ENCODE results near the gene CNOT6L.
"Not testable (repeated sequence)": the region's sequence is repeated elsewhere in the genome, so short reads cannot be mapped to it uniquely, and the experiment has no call there.

Gene CNOT6L

DNA sequence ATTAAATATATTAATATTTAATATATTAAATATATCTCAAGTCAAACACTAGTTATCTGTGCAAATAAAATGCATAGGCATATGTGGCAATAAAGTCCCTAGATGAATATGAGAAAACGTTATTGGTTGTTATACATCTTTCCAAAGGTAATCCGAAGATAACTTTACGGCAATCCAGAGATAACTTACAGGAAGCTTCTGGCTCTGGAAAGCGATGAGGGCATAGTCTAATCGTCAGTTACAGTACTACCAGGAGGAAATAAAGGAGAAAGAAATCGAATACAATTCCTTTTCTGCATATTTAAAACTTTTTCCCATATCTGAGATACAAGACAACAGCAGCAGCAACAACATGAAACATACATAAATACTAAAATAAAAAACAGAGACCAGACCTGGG is 35.3 kb downstream of the CNOT6L start:
- in situ Hi-C loops (cut with MboI; ENCODE audit: low sequenced_read_pairs) = no loop called here

DNA sequence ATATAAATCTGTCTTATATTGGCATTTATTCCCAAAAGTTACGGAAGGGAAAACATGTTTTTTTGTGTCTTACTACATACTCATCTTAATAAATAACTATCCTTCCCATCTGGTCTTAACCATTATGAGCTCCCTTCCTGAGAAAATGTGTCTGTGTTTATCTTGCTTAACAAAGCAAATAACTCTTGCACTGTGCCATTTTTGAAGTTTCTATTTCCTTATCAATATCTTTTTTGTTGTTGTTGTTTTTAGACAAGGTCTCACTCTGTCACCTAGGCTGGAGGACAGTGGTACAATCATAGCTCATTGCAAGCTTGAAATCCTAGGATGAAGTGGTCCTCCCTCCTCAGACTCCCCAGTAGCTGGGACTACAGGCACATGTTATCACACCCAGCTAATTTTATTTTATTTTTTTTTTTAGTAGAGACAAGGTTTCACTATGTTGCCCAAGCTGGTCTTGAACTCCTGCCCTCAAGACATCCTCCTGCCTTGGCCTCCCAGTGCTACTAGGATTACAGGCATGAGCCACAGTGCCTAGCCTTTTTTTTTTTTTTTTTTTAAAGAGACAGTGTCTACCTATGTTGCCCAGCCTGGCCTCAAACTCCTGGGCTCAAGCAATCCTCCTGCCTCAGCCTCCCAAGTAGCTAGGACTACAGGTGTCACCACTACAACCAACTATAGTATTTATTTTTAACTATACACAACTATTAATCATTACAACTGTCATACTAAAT is 36.9 kb downstream of the CNOT6L start:
- in situ Hi-C loops (cut with MboI; ENCODE audit: low sequenced_read_pairs) = no loop called here

DNA sequence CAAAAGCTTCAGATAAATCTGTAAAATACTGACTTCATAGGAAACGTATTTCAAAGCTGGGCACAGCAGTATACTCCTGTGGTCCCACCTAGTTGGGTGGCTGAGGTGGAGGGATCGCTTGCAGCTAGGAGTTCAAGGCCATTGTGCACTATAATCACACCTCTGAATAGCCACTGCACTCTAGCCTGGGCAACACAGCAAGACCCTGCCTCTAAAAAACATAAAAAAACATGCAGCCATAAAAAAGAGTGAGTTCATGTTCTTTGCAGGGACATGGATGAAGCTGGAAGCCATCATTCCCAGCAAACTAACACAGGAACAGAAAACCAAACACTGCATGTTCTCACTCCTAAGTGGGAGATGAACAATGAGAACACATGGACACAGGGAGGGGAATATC is 38.4 kb downstream of the CNOT6L start:
- in situ Hi-C loops (cut with MboI; ENCODE audit: low sequenced_read_pairs) = not testable (repeated sequence)

DNA sequence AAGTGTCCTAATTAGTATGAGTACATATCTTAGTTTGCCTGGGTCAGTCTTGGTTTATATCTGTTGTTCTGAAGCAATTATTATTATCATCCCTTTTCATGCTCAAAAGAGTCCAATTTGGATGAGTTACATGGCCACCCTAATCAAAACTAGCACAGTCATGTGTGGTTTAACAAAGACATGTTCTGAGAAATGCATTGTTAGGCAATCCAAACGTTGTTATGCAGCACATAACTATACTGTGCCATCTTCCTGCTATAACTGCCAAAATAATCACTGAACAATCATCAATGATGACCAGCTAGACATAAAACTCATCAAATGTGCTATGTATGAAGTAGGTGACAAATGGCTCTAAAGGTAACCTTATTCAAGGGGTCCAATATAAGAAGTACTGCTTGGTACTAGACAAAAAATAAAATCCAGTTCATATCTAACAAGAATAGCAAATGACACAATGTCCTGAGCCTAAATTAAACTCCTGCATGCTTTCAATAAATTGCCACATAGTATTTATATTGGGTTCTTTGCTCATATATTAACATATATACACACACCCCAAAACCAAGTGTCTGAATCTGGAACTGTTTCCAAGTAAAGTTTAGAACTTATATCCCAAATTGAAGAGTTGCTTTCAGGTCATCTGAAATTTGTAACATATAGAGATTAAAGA is 41.9 kb downstream of the CNOT6L start:
- in situ Hi-C loops (cut with MboI; ENCODE audit: low sequenced_read_pairs) = no loop called here

DNA sequence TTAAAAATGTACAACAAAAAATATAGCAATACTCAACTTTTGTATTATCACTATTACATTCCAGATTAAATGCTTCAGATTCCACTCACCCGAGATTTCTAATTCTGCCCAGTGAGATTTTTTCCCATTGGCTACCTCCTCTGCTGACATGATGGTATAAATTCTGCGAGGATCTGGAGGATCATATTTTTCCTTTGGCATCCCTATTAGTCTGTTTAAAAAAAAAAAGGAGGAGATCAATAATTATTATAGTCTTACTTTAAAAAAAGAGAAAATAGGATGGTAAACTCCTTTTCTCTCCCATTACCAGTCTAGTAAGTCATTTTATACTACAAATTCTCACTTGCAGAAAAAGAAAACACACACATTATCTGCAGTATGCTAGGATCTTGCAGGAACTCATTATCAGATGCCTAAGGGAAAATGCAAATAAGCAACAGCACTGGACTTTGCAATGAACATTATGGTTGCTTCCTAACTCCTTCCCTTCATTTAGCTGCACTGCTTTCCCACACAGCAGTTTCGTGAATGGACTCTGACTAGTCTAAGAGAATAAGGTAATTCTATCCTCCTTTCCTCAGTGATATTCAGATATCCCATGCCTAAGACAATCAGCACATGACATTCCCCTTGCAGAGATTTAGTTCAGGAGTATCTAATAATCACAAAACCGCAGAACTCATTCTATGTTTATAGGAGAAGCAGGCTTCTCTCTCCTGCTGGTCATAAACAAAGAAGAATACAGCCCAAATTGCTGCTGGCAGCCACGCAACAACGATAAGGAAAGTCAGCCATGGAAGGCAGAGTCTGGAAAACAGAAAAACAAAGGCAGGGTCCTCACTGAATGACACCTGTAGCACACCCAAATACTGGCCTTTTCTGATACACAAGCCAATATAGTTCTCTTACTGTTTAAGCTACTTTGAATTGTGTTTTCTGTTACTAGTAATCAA is 42.7 kb downstream of the CNOT6L start:
- in situ Hi-C loops (cut with MboI; ENCODE audit: low sequenced_read_pairs) = no loop called here

DNA sequence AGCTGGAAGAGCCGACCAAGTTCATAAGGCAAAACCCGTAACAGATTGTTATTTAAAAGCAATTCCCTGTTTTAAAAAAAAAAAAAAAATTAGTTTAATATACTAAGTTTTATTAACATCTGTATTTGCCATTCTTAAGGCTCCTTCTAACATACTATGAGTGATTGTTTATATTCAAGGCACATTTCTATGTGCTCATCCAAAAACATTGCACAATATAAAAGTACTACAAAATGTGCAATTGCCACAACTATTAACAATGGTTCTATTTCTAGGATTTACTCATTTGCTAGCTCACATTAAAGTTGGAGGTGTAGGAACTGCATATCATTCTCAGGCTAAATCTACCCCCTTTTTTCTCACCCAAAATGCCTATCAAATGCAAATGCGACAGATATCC is 46.1 kb downstream of the CNOT6L start:
- in situ Hi-C loops (cut with MboI; ENCODE audit: low sequenced_read_pairs) = no loop called here

DNA sequence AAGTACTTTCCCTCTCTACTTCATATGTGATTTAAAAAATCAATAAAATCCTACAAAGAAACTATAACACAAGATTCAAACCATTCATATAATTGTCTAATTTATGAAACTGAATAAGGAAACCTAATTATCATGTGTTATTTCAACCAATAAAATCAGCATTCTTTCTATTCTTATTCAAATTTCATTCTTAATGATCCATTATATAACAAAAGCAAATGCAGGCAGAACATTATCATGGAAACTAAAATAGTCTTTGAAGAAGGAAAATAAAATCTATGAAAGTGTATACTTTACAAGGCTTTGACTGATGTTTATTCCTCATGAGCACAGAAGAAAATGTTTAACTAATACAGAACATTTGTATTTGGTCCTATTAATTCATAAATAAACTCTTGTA is 47.6 kb downstream of the CNOT6L start:
- in situ Hi-C loops (cut with MboI; ENCODE audit: low sequenced_read_pairs) = no loop called here

DNA sequence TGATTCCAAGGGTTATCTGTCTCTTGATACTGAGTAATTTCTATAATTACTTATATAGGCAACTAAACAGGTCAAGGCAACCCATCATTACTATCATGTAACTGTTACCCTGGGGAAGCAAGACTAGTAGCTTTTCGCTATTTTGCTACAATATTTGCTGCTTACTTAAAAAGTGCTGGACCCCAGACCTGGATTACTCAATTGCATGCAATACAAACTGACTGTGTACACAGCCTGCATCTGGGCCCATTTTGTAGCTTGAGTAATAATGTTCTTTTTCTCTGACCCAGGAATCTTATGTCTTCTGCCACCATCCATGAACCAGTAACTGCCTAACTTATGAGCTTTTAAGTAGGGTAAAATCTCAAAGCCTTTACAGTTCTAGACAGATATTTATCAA is 53.4 kb downstream of the CNOT6L start:
- in situ Hi-C loops (cut with MboI; ENCODE audit: low sequenced_read_pairs) = no loop called here

DNA sequence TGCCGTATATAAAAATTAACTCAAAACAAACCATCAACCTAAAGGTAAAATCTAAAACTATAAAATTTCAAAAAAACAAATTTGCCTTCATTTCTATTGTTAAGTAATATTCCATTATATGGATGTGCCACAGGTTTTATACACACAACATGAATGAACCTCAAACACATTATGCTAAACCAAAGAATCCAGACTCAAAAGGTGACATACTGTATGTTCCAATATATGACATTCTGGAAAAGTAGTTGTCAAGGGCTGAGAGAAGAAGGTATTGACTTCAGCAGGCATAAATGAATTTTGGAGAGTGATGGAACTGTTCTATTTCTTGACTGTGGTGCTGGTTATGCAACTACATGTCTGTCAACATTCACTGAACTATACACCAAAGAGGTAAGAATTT is 56.6 kb downstream of the CNOT6L start:
- in situ Hi-C loops (cut with MboI; ENCODE audit: low sequenced_read_pairs) = no loop called here

DNA sequence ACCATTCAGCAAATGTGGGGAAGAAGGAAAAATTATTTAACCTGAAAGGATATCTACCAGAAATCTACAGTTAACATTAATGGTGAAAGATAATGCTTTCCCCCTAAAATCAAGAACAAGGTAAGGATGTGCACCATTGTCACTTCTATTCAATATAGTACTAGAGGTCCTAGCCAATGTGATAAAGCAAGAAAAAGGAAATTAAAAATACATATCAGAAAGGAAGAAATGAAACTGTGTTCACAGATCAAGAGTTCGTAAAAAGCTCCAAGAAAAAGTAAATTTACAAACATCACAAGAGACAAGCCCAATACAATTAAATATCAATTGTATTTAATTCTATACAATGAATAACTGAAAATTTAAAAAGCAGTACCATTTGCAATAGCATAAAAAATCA is 57.6 kb downstream of the CNOT6L start:
- in situ Hi-C loops (cut with MboI; ENCODE audit: low sequenced_read_pairs) = no loop called here

DNA sequence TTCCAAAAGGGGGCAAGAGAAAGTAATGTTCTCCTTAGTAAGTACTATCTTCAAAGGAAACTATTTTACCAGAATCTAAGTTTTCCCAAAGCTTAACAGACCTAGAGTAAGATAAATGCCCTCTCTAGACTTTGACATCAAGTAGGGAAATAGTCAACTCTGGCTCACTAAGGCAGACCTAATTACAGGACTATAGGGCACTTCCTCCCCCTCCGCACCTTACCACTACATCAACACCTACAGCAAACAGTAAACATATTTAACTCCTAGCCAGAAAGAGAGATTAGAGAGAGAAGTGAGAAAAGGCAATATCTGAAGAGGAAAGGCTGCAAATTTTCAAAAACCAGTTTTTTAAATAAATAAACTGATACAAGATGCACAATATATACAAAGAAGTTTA is 60.4 kb downstream of the CNOT6L start:
- in situ Hi-C loops (cut with MboI; ENCODE audit: low sequenced_read_pairs) = no loop called here

DNA sequence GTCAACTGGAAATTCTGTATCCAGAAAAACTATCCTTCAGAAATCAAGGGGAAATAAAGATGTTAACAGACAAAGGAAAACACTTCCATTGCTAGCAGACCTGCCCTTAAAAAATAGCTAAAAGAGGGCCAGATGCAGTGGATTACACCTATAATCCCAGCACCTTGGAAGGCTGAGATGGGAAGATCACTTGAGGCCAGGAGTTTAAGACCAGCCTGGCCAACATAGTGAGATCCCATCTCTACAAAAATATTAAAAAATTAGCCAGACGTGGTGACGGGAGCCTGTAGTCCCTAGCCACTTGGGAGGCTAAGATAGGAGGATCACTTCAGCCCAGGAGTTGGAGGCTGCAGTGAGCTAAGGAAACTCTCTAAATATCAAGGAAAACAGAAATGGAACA is 67.4 kb downstream of the CNOT6L start:
- in situ Hi-C loops (cut with MboI; ENCODE audit: low sequenced_read_pairs) = no loop called here

DNA sequence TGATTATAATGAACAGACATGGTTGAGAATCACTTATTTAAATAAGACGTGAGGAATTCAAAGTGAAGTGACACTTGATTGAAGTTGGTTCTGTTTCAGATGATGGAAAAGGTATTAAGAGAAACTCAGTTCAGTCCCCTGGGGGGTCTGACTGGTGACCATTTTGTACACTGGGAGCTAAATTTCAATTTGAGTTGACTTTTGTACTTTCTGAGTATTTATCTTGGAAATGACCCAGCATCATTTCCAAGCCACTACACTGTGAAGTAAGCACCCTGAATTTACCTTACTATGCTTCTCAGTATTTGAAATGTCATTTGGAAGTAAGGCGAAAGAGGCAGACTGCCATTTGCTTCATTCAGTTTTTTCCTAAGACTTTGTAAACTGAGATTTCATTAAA is 73.4 kb downstream of the CNOT6L start:
- in situ Hi-C loops (cut with MboI; ENCODE audit: low sequenced_read_pairs) = no loop called here

DNA sequence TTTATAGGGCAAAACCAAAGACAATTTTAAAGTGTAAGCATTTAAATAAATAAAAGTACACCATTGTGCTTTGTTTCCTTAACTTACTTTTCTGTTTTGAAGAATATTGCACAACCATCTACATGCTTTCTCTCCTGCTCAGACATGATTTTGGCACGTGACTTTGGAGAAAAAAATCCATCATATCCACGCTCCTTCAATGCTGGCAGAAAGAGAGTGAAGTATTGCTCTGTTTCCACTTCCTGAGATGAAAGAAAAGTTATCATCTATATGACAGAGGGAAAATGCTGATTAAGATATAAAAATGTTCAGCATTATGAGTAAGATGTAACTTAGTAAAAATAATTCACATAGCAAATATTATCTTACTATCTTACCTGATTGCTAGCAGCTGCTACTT is 77.1 kb downstream of the CNOT6L start:
- in situ Hi-C loops (cut with MboI; ENCODE audit: low sequenced_read_pairs) = no loop called here

DNA sequence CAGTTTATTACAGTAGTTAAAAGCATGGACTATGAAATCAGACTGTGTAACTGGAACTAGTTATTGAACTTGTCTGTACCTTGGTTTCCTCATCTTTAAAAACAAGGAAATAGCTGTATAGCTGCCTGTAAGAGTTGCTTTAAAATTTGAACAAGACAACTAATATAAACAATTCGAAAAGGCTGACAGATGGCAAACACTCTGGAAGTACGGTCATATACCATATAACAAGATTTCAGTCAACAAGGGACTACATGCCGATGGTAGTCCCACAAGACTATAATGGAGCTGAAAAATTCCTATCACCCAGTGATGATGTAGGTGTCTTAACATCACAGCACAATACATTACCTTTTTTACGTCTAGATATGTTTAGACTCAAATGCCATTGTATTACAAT is 78.7 kb downstream of the CNOT6L start:
- in situ Hi-C loops (cut with MboI; ENCODE audit: low sequenced_read_pairs) = no loop called here

DNA sequence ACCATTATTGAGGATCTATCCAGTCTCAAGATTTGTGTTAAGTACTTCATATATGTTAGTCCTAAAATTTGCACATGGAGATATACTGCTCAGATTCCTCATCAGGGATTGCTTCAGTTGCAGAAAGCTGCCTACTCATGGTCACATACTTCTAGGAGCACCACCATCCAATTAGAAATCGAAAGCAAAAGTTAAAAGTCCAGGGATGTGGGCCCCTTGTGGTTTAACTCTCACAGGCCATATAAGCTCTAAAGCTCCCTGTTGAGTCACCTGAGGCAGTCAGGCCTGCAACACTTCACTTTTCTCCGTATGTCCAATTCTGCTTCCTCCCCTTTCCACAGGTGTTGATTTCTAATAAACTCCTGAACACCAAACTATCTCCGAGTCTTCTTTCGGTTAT is 84.2 kb downstream of the CNOT6L start:
- in situ Hi-C loops (cut with MboI; ENCODE audit: low sequenced_read_pairs) = no loop called here

DNA sequence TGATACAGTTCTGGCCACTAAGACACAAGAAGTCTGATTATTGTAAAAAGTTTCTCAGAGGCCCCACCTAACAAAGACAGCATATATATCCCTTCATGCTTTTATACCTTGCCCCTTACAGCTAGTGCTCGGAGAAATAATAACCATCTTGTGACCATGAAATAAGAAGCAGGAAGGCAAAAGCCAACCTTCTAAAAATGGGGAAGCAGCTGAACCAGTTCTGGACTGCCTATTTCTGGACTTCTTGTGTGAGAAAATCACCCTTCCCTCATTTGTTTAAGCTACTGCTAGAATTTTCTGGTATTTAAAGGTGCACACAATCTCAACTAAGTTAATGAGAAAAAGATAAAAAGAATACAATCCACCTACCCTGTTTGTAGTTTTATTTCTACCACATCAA is 87.5 kb downstream of the CNOT6L start:
- in situ Hi-C loops (cut with MboI; ENCODE audit: low sequenced_read_pairs) = no loop called here

DNA sequence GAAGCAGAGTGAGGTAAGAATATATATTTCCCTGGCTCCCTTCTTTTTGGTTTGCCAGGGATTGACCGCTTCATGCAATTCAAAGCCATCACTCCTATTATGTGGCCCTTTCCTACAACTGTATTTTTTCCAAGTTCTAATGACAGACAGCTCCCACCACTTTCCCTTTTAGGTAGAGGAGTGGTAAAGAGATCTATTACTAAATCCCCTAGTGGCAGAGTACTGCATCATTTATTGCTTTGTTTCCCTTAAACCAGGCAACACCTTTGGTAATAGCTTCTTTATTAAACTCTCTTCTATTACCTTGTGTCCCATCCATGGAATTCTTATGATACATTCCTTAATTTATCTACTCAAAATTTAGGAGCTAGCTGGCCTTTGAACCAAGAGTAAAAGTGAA is 90.7 kb downstream of the CNOT6L start:
- in situ Hi-C loops (cut with MboI; ENCODE audit: low sequenced_read_pairs) = no loop called here

DNA sequence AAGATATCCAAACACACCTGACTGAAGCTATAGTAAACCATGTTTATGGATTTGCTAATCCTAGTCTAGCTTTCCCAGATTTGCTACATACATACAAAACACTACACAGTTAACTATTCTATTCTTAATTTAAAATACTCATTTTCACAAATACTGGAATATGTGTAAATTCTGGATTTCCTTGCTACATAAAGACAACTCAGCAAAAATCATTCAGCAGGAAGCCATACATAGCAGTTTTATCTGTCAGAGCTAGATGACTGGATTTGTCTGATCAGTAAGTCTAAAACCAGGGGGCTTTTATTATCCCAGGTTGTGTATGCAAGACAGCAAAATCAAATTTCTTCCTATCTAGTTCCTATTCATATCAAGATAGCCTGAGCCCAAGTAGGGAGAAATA is 98.1 kb downstream of the CNOT6L start:
- in situ Hi-C loops (cut with MboI; ENCODE audit: low sequenced_read_pairs) = no loop called here

DNA sequence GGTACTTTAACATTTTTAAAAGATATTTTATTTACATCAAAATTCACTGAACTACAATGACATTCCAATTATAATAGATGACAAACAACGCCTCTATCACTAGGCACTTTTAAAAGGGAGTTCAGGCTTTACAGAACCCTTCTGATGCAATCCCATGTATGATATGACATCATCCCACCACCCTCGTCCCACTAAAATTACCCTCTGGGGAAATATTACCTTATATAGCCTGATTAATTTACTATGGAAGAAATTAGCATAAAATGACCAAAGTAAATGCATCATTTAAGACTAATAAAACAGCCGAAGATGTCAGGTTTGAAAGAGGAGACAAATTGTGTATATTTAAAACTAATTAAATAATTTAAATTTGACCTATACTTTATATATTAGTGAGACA is 100.7 kb downstream of the CNOT6L start:
- in situ Hi-C loops (cut with MboI; ENCODE audit: low sequenced_read_pairs) = not testable (repeated sequence)

DNA sequence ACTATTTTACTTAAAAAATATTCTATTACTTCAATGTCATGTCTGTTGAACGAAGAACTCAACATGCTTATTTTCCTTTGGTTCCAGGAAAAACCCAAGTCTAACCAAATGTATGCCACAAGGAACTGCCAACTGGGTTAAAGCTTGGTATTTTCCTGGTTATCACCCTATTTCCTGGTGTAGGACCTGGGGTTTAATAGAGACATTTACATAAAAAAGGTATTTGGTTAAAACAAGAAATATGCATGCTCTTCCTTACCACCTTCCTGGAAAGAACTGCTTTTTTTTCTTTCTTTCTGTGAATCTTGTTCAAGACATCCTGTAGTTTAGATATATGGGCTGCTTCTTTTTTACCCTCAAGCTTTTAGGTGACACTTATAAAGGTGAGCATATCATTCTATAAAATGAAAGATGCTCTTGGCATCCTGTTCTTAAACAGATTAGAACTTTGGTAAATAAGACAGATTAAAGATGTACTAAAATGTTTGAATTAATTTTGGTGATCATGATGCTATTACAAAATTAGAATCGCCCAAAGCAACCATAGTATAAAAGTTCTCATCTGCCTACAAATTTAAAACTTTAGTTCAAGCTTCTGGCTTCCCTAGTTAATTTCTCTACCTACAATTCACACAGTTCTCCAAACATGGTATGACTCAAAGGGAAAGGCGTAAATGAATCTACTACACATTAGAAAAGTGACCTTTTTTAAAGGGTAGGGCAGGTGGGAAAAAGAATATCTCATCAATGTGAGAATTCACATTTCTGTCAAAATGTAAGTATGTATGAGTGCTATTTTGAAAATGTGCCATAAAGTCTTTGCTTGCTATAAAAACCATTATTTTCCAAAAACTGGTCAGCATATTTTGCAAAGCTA is 103.5 kb downstream of the CNOT6L start:
- in situ Hi-C loops (cut with MboI; ENCODE audit: low sequenced_read_pairs) = no loop called here
